Measurements from ENCODE around the gene VWA3B. TPM values are rescaled to one million over a fixed set of nuclear protein-coding genes. Genes with fewer than 3 reads are reported as not detected.

Gene VWA3B
- polyA plus RNA-seq, 1 donor (not counting 4 experiments of a cell fraction or from before 2014, with no cell fraction given), result not detected

DNA sequence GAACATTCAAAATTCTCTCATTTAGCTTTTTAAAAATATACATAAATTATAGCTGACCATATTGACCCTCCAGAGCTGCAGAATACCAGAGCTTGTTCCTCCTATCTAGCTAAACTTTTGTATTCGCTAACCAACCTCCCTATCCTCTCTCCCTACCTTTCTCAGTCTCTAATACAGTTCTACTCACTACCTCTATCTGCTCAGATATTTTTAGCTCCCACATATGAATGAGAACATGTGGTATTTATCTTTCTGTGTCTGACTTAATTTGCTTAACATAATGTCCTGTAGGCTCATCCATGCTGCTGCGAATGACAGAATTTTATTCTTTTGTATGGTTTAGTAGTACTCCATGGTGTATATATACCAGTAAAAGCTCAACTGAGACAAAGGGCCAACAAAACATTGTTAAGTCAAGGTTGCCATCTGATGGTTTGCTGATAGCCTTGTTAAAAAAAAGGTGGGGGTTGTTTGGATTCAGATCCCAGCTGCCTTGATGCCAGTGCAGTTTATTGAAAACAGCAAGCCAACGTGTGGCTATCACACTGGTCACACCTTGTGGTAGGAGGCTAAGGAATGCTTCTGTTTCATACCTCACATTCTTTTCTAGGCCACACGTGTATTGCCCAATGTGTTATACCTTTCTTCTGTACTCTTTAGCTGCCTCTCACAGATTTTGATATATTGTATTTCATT, 101.5 kb downstream of the VWA3B start:
- peak; percentile 64 for DNase-seq (ENCODE audit: low read depth, low spot score)
- H3K4me1 ChIP-seq (ENCODE audit: control insufficient read depth, extremely low read depth, insufficient read depth, low read length), result peaks cover 6% of the 10 kb centered on the region

GRCh38 chr2:98191883-98192282, 104.9 kb downstream of the VWA3B start:
- no peak for DNase-seq (ENCODE audit: low read depth, low spot score)
- Histone ChIP-seq H3K4me2 (ENCODE audit: control insufficient read depth, extremely low read depth, insufficient read depth, low read depth, low read length) (no peak overlapping the region), H3K79me2 (ENCODE audit: control insufficient read depth, insufficient read depth, low read length) (no peaks in the 10 kb centered on the region), H3K9me3 (ENCODE audit: control insufficient read depth, low read depth, low read length) (no peaks in the 10 kb centered on the region), H4K20me1 (ENCODE audit: control insufficient read depth, extremely low read depth, insufficient read depth, low read length) (no peaks in the 10 kb centered on the region), H3K4me3 (ENCODE audit: control insufficient read depth in 2 of 3, extremely low read depth in 1 of 3, insufficient read depth in 2 of 3, low read depth in 1 of 3, low read length in 3 of 3) (no peak overlapping the region), H3K9me1 (ENCODE audit: control insufficient read depth, extremely low read depth, insufficient read depth, low read length) (no peaks in the 10 kb centered on the region), H2AFZ (ENCODE audit: control insufficient read depth, low read length) (no peak overlapping the region), H3K9ac (ENCODE audit: control insufficient read depth, extremely low read depth, insufficient read depth, low read length) (no peak overlapping the region), H3K4me1 (ENCODE audit: control insufficient read depth, extremely low read depth, insufficient read depth, low read length) (peaks cover 6% of the 10 kb centered on the region), H3K27me3 (ENCODE audit: control insufficient read depth, extremely low read depth, insufficient read depth, low read length) (no peaks in the 10 kb centered on the region), H3K36me3 (ENCODE audit: control insufficient read depth in 2 of 2, extremely low read depth in 1 of 2, insufficient read depth in 2 of 2, low read length in 2 of 2) (no peaks in the 10 kb centered on the region), H3K27ac (ENCODE audit: control insufficient read depth, insufficient read depth, low read length) (no peak overlapping the region)
- dilution Hi-C loops (cut with MboI; ENCODE audit: extremely low pct_ligation_motif_present, low sequenced_read_pairs), result no loop called here
- TF ChIP-seq CTCF (optimal IDR thresholded peaks at IDR 0.05 in 1 of 3, IDR thresholded peaks at IDR 0.05 in 1 of 3, conservative IDR thresholded peaks at IDR 0.05 in 1 of 3; ENCODE audit: extremely low read depth in 1 of 3, insufficient read depth in 2 of 3, low read length in 3 of 3), result no peak
- TF ChIP-seq EZH2 (IDR thresholded peaks at IDR 0.05; ENCODE audit: low read length), result no peak
- FAIRE-seq, result no peak

More for the DNA sequence above, 101.5 kb downstream of the VWA3B start:
- Histone ChIP-seq H3K27ac (ENCODE audit: control insufficient read depth, insufficient read depth, low read length) (no peak overlapping the region), H3K36me3 (ENCODE audit: control insufficient read depth in 2 of 2, extremely low read depth in 1 of 2, insufficient read depth in 2 of 2, low read length in 2 of 2) (no peaks in the 10 kb centered on the region), H3K4me2 (ENCODE audit: control insufficient read depth, extremely low read depth, insufficient read depth, low read depth, low read length) (no peak overlapping the region), H4K20me1 (ENCODE audit: control insufficient read depth, extremely low read depth, insufficient read depth, low read length) (no peaks in the 10 kb centered on the region), H3K79me2 (ENCODE audit: control insufficient read depth, insufficient read depth, low read length) (no peaks in the 10 kb centered on the region), H3K9ac (ENCODE audit: control insufficient read depth, extremely low read depth, insufficient read depth, low read length) (no peak overlapping the region), H3K4me3 (ENCODE audit: control insufficient read depth in 2 of 3, extremely low read depth in 1 of 3, insufficient read depth in 2 of 3, low read depth in 1 of 3, low read length in 3 of 3) (no peak overlapping the region), H3K9me1 (ENCODE audit: control insufficient read depth, extremely low read depth, insufficient read depth, low read length) (no peaks in the 10 kb centered on the region), H2AFZ (ENCODE audit: control insufficient read depth, low read length) (no peak overlapping the region), H3K27me3 (ENCODE audit: control insufficient read depth, extremely low read depth, insufficient read depth, low read length) (no peaks in the 10 kb centered on the region), H3K9me3 (ENCODE audit: control insufficient read depth, low read depth, low read length) (no peaks in the 10 kb centered on the region)
- dilution Hi-C loops (cut with MboI; ENCODE audit: extremely low pct_ligation_motif_present, low sequenced_read_pairs), result no loop called here
- peak; percentile 95 for FAIRE-seq
- TF ChIP-seq CTCF (optimal IDR thresholded peaks at IDR 0.05 in 1 of 3, IDR thresholded peaks at IDR 0.05 in 1 of 3, conservative IDR thresholded peaks at IDR 0.05 in 1 of 3; ENCODE audit: extremely low read depth in 1 of 3, insufficient read depth in 2 of 3, low read length in 3 of 3) (peak in 2 of 3 experiments; percentile 42 to 53), EZH2 (IDR thresholded peaks at IDR 0.05; ENCODE audit: low read length) (no peak)

All from keratinocyte (primary cell).